ENCODE results near the gene NEURL1. TPM values are rescaled to one million over a fixed set of nuclear protein-coding genes. Genes with fewer than 3 reads are reported as not detected.

NEURL1 gene
- total and polyA plus RNA-seq, 10 of the 15 experiments (the other 5 are each of a cell fraction or from before 2014, with no cell fraction given) = 0.02 to 0.05 (median 0.05) TPM; not detected in 6

GRCh38 chr10:103620352-103620740 is 126.8 kb downstream of the NEURL1 start:
- Histone ChIP-seq H3K4me3 (no peak overlapping the region), H3K36me3 (ENCODE audit: control insufficient read depth in 2 of 2, insufficient read depth in 2 of 2, low read length in 1 of 2) (peaks cover 22 to 37% of the 10 kb centered on the region in 2 experiments), H3K27ac (ENCODE audit: control insufficient read depth, insufficient read depth) (no peak overlapping the region), H3K4me2 (ENCODE audit: control insufficient read depth, insufficient read depth) (no peak overlapping the region), H3K79me2 (ENCODE audit: control insufficient read depth, insufficient read depth, low read length) (no peaks in the 10 kb centered on the region), H2AFZ (ENCODE audit: control insufficient read depth, low read depth, low read length) (no peak overlapping the region), H4K20me1 (ENCODE audit: control insufficient read depth, insufficient read depth) (no peaks in the 10 kb centered on the region), H3K9ac (ENCODE audit: control insufficient read depth, insufficient read depth, low read length) (no peak overlapping the region), H3K27me3 (replicated peaks in 1 of 2; ENCODE audit: control insufficient read depth in 2 of 2, insufficient read depth in 2 of 2, low read length in 1 of 2) (no peaks in the 10 kb centered on the region), H3K9me3 (replicated peaks; ENCODE audit: control insufficient read depth, insufficient read depth, low read length) (no peaks in the 10 kb centered on the region), H3K4me1 (ENCODE audit: control insufficient read depth, insufficient read depth, low read length) (no peaks in the 10 kb centered on the region)
- no peak for FAIRE-seq
- SMC1A ChIA-PET (ENCODE audit: uncharacterized antibody, unreplicated experiment) = no interaction called here
- intact Hi-C loops (cut with micrococcal nuclease; ENCODE audit: unreplicated experiment) = no loop called here
- no peak for ATAC-seq
- in situ Hi-C loops (cut with MboI) = no loop called here
- WGBS (ENCODE audit: insufficient coverage, insufficient replicate concordance, low lambda C conversion rate, missing lambda C conversion rate) = 79% methylated on average over 7 of the region's 7 CpGs
- POLR2A ChIA-PET = interaction anchor here (0.5 kb wide), 1 partner anchor 158 kb away, joined by 8 read pairs; no protein-coding TSS in a partner anchor
- BruUV-seq (replicated peaks) = no TSS peak
- CTCF ChIA-PET = interaction anchor here (1.6 kb wide), 1 partner anchor 66 kb away, joined by 3 read pairs; no protein-coding TSS in a partner anchor
- no peak for DNase-seq (ENCODE audit: low read depth, low spot score)
- RAD21 ChIA-PET (ENCODE audit: unreplicated experiment) = no interaction called here
- TF ChIP-seq ZSCAN29 (IDR thresholded peaks at IDR 0.05) = no peak
- no peak for TF ChIP-seq POLR2AphosphoS2 (IDR thresholded peaks at IDR 0.05; ENCODE audit: low read depth, low read length)
- TF ChIP-seq NFYA (IDR thresholded peaks at IDR 0.05; ENCODE audit: borderline replicate concordance, low read depth, low read length) = no peak
- no peak for TF ChIP-seq SP1 (IDR thresholded peaks at IDR 0.05; ENCODE audit: low read depth, low read length)
- no peak for TF ChIP-seq TARDBP (IDR thresholded peaks at IDR 0.05; ENCODE audit: borderline replicate concordance)
- no peak for TF ChIP-seq MTA3 (IDR thresholded peaks at IDR 0.05; ENCODE audit: borderline replicate concordance, low read length)

DNA sequence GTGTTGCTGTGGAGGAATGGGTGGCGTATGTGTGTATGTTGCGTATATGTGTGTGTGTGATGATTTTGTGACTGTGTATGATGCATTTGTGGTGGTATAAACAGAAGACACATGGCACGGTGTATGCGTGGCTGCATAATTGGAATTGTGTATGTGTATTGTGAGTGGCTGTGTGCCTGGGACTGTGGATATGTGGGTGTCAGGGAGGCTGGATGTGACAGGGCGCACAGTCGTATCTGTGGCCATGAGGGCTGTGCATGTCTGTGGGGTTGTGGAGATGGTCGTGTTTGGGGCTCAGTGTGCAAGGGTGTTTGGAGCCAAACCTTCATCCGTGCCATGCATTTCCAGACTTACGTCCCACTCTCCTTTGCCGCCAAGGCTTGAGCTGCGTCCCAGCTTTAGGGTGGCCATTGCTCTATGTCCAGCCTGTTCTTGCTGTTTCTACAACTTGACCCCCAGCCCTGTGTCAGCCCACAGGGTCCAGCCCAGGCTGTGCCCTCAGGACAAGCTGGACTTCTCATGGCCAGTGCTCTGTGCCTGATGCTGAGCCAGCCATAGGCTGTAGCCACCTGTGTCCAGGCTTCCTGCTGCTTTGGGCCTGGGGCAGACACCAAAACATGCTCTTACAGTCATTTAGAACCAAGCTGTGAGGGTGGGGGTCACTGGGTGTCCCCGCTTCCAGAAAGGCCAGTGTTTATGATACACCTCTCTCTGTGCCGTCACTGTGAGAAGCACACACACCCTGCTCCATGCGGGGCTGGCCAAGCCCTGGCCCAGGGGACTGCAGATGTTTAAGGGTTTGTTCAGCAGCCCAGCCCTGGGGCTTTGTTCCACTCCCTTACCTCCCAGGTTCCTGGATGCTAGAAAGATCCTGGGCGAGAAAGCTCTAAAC is 127.6 kb downstream of the NEURL1 start:
- Histone ChIP-seq H3K9me3 (replicated peaks; ENCODE audit: control insufficient read depth, insufficient read depth, low read length) (no peaks in the 10 kb centered on the region), H2AFZ (ENCODE audit: control insufficient read depth, low read depth, low read length) (no peak overlapping the region), H3K27ac (ENCODE audit: control insufficient read depth, insufficient read depth) (no peak overlapping the region), H3K36me3 (ENCODE audit: control insufficient read depth in 2 of 2, insufficient read depth in 2 of 2, low read length in 1 of 2) (peaks cover 21 to 42% of the 10 kb centered on the region in 2 experiments), H3K27me3 (replicated peaks in 1 of 2; ENCODE audit: control insufficient read depth in 2 of 2, insufficient read depth in 2 of 2, low read length in 1 of 2) (no peaks in the 10 kb centered on the region), H3K4me1 (ENCODE audit: control insufficient read depth, insufficient read depth, low read length) (no peaks in the 10 kb centered on the region), H3K4me3 (no peak overlapping the region), H3K79me2 (ENCODE audit: control insufficient read depth, insufficient read depth, low read length) (no peaks in the 10 kb centered on the region), H4K20me1 (ENCODE audit: control insufficient read depth, insufficient read depth) (no peaks in the 10 kb centered on the region), H3K4me2 (ENCODE audit: control insufficient read depth, insufficient read depth) (no peak overlapping the region), H3K9ac (ENCODE audit: control insufficient read depth, insufficient read depth, low read length) (no peak overlapping the region)
- intact Hi-C loops (cut with micrococcal nuclease; ENCODE audit: unreplicated experiment) (no loop called here), in situ Hi-C loops (cut with MboI) (no loop called here)
- DNase-seq (ENCODE audit: low read depth, low spot score) = no peak
- SMC1A ChIA-PET (ENCODE audit: uncharacterized antibody, unreplicated experiment) = no interaction called here
- RAD21 ChIA-PET (ENCODE audit: unreplicated experiment) = no interaction called here
- WGBS (ENCODE audit: insufficient coverage, insufficient replicate concordance, low lambda C conversion rate, missing lambda C conversion rate) = 87% methylated on average over 15 of the region's 15 CpGs
- BruUV-seq (replicated peaks) = TSS peak; percentile 57
- no peak for FAIRE-seq
- CTCF ChIA-PET = interaction anchor here (1.0 to 1.6 kb wide), 2 partner anchors 28 to 65 kb away, joined by 3 read pairs; no protein-coding TSS in a partner anchor
- ATAC-seq = no peak
- TF ChIP-seq BHLHE40 (IDR thresholded peaks at IDR 0.05; ENCODE audit: borderline replicate concordance in 1 of 2, low read depth in 2 of 2, low read length in 1 of 2) = no peak
- no peak for TF ChIP-seq NFXL1 (IDR thresholded peaks at IDR 0.05; ENCODE audit: borderline replicate concordance)
- TF ChIP-seq SMARCA5 (IDR thresholded peaks at IDR 0.05) = no peak
- TF ChIP-seq ESRRA (IDR thresholded peaks at IDR 0.05; ENCODE audit: low read length) = no peak
- TF ChIP-seq, protein P1, sequence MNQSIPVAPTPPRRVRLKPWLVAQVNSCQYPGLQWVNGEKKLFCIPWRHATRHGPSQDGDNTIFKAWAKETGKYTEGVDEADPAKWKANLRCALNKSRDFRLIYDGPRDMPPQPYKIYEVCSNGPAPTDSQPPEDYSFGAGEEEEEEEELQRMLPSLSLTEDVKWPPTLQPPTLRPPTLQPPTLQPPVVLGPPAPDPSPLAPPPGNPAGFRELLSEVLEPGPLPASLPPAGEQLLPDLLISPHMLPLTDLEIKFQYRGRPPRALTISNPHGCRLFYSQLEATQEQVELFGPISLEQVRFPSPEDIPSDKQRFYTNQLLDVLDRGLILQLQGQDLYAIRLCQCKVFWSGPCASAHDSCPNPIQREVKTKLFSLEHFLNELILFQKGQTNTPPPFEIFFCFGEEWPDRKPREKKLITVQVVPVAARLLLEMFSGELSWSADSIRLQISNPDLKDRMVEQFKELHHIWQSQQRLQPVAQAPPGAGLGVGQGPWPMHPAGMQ (IDR thresholded peaks at IDR 0.05; ENCODE audit: borderline replicate concordance) = no peak
- TF ChIP-seq CBX3 (IDR thresholded peaks at IDR 0.05; ENCODE audit: borderline replicate concordance, low read depth) = no peak
- no peak for TF ChIP-seq CHD4 (IDR thresholded peaks at IDR 0.05)
- TF ChIP-seq POLR2A (IDR thresholded peaks at IDR 0.05; ENCODE audit: low read depth, low read length) = no peak
- POLR2A ChIA-PET = no interaction called here

Data from GM12878 (cell line).